GM20431 (cell line): ENCODE measurements around the gene DECR2.
"Not testable (repeated sequence)": the region's sequence is repeated elsewhere in the genome, so short reads cannot be mapped to it uniquely, and the experiment has no call there.

Experiments
- in situ Hi-C: fragments of 300-500 bp; cut with MseI, MboI; formaldehyde crosslinking; loops from one replicate; pipeline ENCODE4 v1.15.0; 2020; ENCODE audit warnings: low sequenced_read_pairs; ENCODE audit not compliant: unreplicated experiment

Gene DECR2

DNA sequence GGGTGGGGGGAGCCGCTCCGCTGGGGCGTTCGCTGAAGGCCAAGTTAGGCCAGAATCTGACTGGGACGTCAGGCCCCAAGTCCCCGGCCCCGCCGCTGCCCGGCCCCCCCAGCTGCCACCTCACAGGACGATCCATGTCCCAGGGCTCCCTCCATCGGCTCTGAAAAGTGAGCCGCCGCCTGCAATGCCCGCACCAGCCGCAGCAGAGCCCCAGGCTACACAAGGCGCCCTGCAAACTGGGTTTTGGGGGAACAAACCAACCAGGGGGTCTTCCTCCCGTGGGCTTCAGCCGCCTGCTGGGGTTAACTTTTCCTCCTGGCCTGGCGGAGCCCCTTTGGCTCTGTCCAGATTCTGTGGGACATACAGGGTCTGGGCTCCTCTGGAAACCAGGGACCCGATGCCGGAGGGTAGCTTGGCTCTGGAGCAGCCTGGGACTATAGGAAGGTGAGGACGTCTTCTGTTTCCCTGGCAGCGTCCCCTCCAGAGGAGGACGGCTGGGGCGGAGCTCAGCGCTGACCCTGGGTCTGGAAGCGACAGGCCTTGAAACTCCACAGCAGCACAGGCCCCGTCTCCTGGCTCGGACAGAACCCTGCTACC, 3.9 kb upstream of the DECR2 start:
- in situ Hi-C loops: no loop called here

DNA sequence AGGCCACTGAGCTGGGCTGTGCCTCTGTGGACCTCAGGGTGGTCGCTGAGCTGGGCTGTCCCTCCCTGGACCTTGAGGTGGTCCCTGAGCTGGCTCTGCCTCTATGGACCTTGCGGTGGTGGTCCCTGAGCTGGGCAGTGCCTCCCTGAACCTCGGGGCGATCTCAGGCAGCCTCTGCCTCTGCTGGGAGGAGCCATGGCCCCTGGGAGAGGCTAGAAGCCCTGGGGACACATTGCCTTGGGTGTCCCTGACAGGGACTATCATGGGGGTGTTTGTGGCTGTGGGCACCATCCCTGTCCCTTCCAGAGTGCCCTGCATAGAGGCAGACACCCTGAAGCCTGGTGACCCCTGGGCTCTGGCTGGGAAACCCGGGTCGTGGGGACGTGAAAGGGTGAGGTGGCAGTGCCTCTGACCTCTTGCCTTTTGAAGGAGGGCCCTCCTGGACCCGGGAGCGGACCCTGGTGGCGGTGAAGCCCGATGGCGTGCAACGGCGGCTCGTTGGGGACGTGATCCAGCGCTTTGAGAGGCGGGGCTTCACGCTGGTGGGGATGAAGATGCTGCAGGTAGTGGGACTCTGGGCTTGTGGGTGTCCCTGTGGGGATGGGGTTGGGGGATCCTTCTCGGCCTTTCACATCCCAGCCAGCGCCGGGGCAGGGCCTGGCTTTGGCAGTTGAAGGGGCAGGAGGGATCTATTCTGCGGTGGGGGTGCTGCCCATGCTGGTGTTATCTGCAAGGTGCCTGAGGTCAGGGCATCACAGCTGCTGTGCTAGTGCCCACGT, 2.9 kb upstream of the DECR2 start:
- in situ Hi-C loops: no loop called here

DNA sequence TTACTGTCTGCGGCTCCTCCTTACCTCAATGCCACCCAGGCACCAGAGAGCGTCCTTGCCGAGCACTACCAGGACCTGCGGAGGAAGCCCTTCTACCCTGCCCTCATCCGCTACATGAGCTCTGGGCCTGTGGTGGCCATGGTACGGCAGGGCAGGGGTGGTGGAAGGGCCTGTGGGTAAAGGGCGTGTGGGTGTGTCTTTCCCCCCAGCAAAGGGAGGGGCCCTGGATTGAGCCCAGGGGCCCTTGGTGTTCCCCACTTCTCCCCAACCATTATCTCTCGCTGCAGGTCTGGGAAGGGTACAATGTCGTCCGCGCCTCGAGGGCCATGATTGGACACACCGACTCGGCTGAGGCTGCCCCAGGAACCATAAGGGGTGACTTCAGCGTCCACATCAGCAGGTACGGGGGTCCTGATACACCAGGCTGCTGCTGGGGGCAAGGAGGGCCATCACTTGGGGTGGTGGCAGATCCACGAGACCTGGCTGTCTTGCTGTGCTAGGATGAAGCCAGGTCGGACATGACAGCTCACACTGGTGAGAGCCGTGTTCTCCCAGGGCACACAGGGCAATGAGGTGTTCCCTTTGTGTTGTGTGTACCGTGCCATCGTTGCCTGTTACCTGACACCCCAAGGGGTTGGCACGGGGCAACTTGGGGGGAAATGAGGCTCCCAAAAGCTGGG, 2.2 kb upstream of the DECR2 start:
- in situ Hi-C loops: no loop called here

DNA sequence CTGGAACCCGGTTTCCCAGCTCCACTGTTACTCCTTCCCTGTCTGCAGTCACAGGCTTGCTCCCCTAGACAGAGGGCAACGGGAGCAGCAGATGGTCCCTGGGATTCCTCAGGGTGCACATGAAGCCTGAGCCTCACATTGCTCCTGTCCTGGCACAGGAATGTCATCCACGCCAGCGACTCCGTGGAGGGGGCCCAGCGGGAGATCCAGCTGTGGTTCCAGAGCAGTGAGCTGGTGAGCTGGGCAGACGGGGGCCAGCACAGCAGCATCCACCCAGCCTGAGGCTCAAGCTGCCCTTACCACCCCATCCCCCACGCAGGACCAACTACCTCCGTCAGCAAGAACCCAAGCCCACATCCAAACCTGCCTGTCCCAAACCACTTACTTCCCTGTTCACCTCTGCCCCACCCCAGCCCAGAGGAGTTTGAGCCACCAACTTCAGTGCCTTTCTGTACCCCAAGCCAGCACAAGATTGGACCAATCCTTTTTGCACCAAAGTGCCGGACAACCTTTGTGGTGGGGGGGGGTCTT, 1.6 kb upstream of the DECR2 start:
- in situ Hi-C loops: no loop called here

DNA sequence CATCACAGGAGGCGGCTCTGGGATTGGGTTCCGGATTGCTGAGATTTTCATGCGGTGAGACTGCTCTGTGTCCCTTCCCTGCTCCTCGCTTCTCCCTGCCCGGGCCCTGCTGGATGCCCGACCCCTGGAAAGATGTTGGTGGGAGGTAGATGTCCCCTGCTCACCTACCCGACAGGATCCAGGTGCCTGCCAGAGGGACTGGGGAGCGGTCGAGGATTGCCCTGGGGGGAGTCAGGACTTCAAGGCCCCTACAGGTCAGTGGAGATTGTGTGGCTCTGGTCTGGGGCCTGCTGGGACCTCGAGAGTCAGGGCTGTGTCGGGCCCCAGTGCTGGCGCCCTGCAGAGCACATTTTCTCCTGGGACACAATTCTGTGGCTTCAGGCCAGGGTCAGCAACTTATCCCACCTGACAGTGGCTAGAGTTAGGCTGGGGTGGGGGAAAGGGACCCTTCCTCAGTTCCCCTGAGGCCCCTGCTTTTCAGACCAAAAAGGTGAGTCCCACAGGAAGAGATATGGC, 3.3 kb downstream of the DECR2 start:
- in situ Hi-C loops: no loop called here

DNA sequence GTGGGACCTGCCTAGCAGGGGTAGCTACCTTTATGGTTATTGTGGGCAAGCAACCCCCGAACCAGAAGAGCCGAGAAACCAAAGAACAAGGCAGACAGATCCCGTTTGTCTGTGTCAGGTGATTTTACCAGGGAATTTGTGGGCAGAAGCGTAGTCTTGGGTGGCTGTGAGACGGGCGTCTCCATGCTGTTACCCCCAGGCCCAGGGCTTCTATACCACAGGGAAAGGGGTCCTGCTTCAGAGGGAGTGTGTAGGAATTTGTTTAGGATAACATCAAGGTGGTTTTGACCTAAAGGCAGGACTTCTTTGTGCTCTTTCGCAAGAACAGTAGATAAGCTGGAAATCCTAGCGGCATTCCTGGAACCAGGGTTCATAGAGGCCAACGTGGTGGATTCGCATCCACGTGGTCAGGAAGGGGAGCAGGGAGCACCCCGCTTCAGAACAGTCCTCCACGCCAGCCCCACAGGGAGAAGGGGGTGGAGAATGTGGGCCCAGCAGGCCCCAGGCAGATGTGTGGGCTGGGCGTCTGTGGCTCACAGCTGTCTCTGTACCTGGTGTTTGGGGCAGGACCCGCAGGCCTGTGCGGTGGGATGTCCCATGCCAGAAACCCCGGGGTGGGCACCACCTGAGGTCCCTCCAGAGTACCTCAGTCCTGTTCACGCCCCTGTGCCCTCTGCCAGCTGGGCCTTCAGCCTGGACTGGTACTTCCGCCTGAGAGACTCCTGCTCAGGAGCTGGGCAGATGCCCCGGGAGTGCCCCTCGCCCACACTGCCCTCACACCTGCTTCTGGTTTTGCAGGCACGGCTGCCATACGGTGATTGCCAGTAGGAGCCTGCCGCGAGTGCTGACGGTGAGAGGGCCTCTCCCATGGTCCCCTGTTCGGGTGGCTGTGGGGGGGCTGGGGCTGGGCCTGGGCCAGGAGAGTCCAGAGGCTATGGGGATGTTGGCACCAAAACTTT, 4.1 kb downstream of the DECR2 start:
- in situ Hi-C loops: no loop called here

DNA sequence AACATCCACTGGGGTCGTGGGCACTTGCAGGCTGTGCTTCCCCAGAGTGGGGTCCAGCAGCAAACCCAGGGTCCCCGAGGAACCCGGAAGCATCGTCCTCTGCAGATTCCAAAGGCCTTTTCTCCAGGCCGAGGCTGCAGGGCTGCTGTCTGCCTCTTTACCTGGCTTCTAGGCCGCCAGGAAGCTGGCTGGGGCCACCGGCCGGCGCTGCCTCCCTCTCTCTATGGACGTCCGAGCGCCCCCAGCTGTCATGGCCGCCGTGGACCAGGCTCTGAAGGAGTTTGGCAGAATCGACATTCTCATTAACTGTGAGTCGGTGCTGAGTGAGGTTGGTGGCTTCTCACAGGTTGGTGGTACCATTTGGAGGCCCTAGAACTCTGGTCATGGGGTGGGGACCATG, 5.6 kb downstream of the DECR2 start:
- in situ Hi-C loops: no loop called here

DNA sequence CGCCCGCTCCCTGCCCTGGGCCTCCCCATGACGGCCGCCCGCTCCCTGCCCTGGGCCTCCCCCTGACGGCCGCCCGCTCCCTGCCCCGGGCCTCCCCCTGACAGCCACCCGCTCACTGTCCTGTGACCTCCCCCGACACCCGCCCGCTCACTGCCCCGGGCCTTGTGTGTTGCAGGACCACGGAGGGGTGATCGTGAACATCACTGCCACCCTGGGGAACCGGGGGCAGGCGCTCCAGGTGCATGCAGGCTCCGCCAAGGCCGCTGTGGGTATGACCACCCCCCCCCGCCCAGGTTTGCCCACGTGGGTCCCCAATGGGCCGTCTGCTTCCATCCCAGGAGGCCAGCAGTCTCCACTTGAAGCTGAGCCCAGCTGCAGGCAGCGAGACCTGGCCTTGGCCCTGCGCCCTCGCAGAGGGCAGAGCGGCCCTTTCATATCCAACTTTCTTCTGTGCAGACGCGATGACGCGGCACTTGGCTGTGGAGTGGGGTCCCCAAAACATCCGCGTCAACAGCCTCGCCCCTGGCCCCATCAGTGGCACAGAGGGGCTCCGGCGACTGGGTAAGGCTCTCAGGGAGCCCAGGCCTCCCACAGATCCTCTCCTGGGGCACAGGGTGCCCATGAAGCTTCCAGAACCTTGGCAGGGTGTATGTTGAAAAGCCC, 9.0 kb downstream of the DECR2 start:
- in situ Hi-C loops: no loop called here

DNA sequence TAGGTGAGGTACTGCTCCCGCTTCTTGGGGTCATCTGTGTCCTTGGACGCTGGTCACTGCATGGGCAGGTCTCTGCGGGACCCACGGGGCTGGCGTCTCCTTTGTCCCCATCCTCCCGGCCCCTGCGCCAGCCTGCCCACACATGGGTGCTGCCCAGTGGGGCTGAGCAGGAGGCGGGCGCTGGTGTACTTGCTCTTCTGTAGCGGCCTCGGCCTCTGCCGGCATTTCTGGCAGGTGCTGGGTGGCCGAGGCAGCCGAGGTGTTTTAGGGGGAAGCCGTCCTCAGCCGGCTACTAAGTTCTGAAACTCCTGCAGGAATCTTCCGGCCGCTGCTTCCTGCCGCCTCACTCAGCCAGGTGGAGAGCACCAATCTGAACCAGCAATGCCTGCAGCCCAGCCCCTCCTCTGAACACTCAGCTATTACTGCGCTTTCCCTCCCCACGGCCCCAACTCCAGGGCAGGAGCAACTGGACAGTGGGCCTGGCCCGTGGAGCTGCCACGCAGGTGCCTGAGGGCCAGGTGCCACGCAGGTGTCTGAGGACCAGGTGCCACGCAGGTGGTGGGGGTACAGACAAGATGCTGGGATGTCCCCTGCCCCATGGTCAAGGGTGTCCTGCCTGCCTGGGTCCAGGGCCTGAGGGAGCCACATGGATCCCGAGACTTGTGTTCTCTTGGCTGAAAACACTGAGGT, 10.0 kb downstream of the DECR2 start:
- in situ Hi-C loops: no loop called here

DNA sequence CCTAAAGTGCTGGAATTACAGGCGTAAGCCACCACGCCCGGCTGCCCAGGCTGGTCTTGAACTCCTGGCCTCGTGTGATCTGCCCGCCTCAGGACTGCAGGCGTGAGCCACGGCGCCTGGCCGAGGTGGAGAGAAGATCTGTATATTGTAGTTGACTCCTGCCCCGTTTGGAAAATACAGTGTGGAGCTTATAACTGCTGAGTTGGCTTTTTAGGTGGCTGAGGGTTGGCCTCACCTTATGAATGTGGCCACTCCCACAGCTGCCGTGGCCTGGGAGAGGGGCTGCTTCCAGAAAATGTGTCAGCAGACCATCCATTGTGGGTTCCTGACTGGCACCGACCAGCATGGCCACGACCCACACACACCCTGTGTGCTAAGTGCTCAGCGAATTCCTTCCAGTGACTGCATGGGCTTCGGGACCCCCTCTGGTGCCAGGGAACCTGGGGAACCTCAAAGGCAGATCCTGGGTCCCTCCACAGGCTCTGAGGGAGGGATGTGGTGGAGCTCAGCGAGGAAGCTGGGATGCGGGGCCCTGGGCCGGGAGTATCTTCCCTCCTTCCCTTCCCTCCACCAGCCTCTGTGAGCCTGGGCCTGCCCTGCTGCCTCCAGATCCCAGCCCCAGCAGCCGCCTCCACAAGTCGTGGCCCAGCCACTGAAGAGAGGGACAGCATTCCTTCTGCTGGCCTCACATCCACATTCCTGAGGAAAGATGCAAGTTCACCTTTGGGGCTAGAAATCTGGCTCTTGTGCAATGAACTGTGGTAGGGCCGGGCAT, 12.9 kb downstream of the DECR2 start:
- in situ Hi-C loops: no loop called here

DNA sequence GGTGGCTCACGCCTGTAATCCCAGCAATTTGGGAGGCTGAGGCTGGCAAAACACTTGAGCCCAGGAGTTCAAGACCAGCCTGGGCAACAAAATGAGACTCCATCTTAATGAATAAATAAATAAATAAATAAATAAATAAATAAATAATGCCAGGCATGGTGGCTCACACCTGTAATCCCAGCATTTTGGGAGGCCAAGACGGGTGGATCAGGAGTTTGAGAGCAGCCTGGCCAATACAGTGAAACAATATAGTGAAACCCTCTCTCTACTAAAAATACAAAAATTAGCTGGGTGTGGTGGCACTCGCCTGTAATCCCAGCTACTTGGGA, 13.4 kb downstream of the DECR2 start:
- in situ Hi-C loops: not testable (repeated sequence)

DNA sequence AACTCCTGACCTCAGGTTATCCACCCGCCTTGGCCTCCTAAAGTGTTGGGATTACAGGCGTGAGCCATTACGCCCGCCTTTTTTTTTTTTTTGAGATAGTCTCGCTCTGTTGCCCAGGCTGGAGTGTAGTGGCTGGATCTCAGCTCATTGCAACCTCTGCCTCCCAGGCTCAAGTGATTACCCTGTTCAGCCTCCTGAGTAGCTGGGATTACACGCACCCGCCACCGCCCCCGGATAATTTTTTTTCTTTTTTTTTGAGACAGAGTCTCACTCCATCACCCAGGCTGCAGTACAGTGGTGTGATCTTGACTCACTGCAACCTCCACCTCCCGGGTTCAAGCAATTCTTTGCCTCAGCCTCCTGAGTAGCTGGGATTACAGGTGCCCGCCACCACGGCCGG, 20.5 kb downstream of the DECR2 start:
- in situ Hi-C loops: not testable (repeated sequence)

DNA sequence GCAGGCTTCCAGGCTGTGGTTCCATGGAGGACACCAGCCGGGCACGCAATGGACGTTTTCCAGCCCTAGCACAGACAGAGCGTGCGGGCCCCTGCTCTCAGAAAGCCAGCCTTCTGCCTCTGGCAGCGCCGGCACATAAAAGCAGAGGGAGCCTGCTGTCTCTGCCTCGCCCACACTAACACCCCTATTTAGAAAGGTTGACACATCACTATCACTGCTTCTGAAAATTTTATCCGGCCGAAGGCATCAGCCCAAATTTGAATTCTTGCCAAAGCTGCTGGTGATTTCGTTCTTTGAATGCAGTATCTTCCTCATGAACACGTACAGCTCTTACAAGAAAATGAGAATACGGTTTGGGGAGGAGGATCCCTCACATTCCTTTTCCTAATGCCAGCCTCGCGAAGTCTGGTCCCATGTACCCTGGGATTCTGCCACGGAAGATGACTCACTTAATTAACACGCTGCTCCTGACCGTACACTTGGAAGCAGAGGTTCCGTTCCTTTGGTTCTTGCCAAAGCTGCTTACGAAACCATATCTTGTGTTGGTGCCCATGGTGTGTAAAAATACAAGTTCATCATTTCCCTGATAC, 22.4 kb downstream of the DECR2 start:
- in situ Hi-C loops: no loop called here

DNA sequence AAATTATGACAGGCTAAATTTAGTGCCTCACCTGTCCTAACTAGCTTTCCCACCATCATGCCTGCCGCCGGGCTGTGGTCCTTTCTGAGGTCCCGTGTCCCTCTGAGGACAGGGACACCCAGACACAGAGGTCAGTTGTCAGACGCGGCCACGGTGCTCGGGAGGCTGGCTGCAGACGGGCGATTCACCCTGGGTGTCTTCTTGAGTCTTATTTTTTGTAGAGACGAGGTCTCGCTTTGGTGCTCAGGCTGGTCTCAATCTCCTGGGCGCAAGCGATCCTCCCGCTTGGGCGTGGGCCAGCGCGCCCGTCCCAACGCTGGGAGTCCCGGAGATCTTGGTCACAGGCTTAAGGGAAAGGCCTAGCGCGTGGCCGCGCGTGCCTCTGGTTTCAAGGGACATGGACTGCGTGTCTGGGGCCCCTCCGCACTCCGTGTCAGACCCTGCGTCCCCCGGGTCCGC, 23.0 kb downstream of the DECR2 start:
- in situ Hi-C loops: no loop called here

DNA sequence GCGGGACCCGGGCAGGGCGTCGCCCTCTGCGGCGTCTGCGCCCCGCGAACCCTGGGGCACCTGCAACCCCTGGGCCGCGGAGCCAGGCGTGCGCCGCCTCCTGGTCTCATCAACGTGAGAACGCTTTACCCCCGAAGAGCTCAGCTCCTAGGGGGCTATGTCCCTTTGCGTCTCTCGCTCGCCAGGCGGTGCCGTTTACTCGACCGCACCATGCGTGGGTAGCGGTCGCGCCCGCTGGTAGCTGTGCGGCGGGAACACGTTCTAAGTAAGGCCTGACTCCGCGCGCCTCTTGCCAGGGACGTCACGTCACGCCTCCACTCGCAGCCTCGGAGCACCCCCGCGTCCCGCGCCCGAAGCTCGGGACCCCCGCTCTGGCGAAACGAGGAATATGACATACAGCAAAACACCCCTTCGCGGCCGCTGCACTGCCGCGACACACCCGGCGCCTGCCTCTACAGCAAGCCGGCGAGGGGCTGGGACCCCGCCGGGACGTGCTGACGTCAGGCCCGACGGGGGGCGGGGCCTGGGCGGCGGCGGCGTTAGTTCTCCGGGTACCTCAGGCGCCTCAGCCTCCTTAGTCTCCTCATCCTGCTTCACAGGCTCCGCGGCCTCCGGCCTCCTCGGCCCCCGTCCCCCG, 23.5 kb downstream of the DECR2 start, which contains the start of gene RAB11FIP3:
TSS of gene RAB11FIP3 (plus strand) at position 568 of the 637 bp plus-strand sequence. CDS start 358 bp downstream, outside the sequence.
- in situ Hi-C loops: no loop called here

DNA sequence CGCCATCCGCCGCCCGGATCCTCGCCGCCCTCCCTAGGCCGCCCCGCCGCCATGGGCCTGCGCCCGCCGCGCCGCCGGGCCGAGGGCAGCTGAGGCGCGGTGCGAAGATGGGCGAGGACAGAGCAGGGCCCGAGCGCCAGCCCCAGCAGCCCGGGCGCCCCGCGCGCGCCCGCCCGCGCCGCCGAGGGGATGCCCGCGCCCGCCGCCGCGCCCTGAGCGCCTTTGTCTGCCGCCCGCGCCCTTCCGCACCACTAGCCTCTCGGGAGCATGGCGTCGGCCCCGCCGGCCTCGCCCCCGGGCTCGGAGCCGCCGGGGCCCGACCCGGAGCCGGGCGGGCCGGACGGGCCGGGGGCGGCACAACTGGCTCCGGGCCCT, 24.0 kb downstream of the DECR2 start:
- in situ Hi-C loops: no loop called here
